GM18870 (cell line): ENCODE results near the gene NEK1.
"Not testable (repeated sequence)": the region's sequence is repeated elsewhere in the genome, so short reads cannot be mapped to it uniquely, and the experiment has no call there.

Source experiments
- ATAC-seq: cut with Tn5 transposase; IDR thresholded peaks from one replicate; pipeline ENCODE4 v1.9.1; 2021; ENCODE audit warnings: moderate library complexity; ENCODE audit not compliant: unreplicated experiment

Gene NEK1

DNA sequence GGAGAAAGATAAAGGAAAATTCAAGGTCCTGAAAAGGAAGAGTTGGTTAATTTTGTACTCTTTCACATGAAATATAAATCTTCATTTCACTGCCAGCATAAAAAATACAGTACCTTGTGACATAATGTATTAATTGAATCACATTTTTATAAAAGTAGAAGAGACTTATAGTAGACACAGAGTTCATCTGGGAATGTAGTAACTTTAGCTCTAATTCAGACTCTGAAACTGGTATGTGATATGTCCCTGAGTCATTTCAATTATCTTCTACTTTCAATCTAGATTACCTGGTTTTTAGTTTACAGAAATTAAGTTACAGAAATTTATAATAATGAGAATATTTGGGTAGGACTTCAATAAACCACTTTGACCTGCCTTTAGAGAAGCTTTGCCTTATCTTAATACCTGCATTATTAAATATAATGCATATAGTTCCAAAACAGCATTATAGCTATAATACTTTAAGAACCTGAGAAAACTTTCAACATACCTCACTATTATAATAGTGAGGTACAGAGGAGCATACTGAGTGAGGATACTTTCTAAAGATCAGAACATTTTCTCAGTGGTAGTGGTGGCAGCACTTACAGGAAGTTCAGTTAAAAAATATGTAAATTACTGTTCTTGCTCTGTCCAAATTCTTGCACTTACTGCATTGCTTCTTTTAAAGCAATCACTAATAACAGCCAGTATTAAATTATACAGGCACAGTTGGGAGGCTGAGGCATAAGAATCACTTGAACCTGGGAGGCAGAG, 11.2 kb downstream of the NEK1 start:
- ATAC-seq, result peak; percentile 49

GRCh38 chr4:169594560-169595195, 17.7 kb downstream of the NEK1 start:
- ATAC-seq, result no peak

- no peak for ATAC-seq
Measured at GRCh38 chr4:169593050-169593560, 19.3 kb downstream of the NEK1 start.

- no peak for ATAC-seq
Measured at GRCh38 chr4:169583563-169583962, 28.8 kb downstream of the NEK1 start.

DNA sequence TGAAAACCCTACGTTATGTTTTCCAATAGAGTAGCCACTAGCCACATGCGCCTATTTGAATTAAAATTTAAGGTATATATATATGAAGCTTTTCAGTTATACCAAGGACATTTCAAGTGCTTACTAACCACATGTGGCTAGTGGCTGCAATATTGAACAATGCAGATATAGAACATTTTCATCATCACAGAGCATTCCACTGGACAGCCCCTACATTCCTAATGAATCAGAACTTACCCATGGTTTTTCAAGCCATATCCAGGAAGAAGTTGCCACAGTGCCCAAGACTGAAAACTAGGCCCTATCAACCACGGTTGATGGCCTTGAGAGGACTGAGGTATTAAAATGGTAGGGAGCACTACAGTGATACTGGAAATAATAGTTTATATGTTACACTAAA, 29.7 kb downstream of the NEK1 start:
- ATAC-seq, result no peak

GRCh38 chr4:169582203-169582602, 30.2 kb downstream of the NEK1 start:
- peak; percentile 97 for ATAC-seq

- no peak for ATAC-seq
Measured at GRCh38 chr4:169573889-169574288, 38.5 kb downstream of the NEK1 start.

GRCh38 chr4:169571435-169571834, 40.9 kb downstream of the NEK1 start:
- ATAC-seq, result no peak

GRCh38 chr4:169571012-169571411, 41.4 kb downstream of the NEK1 start:
- not testable (repeated sequence) for ATAC-seq

- not testable (repeated sequence) for ATAC-seq
Measured at GRCh38 chr4:169570266-169570665, 42.1 kb downstream of the NEK1 start.

- not testable (repeated sequence) for ATAC-seq
Measured at GRCh38 chr4:169569188-169569587, 43.2 kb downstream of the NEK1 start.

- no peak for ATAC-seq
Measured at GRCh38 chr4:169567916-169568315, 44.5 kb downstream of the NEK1 start.

- ATAC-seq, result peak; percentile 72
Measured at GRCh38 chr4:169566021-169566818, 46.2 kb downstream of the NEK1 start.

DNA sequence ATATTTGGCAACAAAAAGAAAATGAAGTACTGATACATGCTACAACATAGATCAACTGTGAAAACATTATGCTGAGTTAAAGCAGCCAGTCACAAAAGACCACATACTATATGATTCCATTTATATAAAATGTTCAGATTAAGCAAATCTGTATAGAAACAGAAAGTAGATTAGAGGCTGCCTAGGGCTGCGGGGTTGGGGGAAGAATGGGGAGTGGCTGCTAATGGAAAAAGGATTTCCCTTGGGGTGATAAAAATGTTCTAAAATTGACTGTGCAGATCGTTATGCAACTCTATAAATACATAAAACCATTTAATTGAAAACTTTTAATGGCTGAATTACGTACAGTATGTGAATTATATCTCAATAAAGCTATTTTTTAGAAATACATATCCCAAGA, 46.8 kb downstream of the NEK1 start:
- ATAC-seq, result no peak

DNA sequence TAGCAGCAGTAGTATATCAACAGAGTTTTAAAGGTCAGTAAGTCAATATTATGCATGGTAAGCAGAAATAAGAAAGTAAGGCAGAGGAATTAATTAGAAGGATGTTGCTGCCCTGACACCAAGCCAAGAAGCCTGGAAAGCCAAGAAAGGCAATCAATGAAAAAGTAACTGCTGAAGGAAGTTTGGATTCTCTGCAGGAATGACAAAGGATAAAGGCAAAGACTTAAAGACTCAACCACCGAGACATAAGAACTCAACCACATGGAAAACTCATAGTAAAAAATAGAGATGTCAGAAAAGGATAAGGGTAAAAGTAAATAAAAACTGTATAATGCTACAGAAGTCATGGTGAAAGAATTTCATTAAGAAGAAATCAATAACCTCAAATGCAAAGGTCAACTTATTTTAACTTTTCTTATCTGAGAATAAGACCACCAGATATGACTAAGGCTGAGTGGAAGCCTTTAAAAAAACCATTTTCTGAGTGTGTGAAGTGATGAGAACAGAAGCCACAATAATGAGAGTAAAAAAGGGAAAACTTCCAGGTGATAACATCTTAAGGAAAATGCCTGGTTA, 55.2 kb downstream of the NEK1 start:
- ATAC-seq, result no peak

DNA sequence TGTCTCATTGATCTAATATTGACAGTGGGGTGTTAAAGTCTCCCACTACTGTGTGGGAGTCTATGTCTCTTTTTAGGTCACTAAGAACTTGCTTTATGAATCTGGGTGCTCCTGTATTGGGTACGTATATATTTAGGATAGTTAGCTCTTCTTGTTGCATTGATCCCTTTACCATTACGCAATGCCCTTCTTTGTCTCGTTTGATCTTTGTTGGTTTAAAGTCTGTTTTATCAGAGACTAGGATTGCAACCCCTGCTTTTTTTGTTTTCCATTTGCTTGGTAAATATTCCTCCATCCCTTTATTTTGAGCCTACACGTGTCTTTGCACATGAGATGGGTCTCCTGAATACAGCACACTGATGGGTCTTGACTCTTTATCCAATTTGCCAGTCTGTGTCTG, 65.8 kb downstream of the NEK1 start:
- not testable (repeated sequence) for ATAC-seq

- no peak for ATAC-seq
Measured at GRCh38 chr4:169540774-169541173, 71.6 kb downstream of the NEK1 start.

DNA sequence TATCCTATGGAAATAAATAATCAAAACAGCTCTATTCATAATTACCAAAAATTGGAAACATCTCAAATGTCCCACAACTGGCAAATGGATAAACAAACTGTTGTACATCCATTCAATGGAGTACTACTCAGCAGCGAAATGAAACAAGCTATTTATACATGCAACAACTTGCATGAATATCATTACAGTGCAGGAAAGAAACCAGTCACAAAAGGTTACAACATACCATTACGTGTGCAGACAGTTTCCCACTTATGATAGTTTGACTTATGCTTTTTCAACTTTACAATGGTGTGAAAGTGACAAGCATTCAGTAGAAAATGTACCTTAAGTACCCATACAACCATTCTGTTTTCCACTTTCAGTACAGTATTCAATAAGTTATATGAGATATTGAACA, 82.3 kb downstream of the NEK1 start:
- ATAC-seq, result no peak

GRCh38 chr4:169523796-169524195, 88.6 kb downstream of the NEK1 start:
- ATAC-seq, result no peak

GRCh38 chr4:169510617-169511016, 101.8 kb downstream of the NEK1 start:
- no peak for ATAC-seq

DNA sequence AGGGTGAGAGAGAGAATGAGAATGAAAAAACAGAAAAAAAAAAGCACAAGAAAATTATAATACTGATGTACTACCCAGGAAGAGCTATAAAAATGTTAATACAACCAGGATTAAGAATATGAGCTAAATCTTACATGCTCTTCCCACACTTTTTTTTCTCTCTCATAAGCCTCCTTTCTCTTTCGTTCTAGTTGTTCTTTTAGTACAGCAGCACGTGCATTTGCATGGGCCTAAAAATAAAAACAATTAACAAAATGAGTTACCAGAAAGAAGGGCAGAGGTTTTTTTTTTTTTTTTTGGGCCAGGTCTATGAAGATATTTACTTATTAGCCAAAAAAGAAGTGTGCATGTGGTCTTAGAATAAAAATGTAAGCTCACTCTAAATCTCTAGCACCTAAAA, 105.5 kb downstream of the NEK1 start:
- no peak for ATAC-seq
